ENCODE data around the gene DAB1. TPM values are rescaled to one million over a fixed set of nuclear protein-coding genes. Genes with fewer than 3 reads are reported as not detected.

The DAB1 gene
- total RNA-seq, 1 donor from 2014 or later, result 3.1 TPM

- H3K27ac Mint-ChIP-seq (ENCODE audit: unreplicated experiment), result no peak overlapping the region
- DNase-seq, result no peak
- no peak for TF ChIP-seq CTCF (IDR thresholded peaks at IDR 0.05; ENCODE audit: partially characterized antibody, unreplicated experiment)
- peaks cover 2% of the 10 kb centered on the region for H3K9me3 Mint-ChIP-seq (ENCODE audit: unreplicated experiment)
- peaks cover 6% of the 10 kb centered on the region for H3K4me1 Mint-ChIP-seq (ENCODE audit: low read depth, unreplicated experiment)
- H3K4me3 Mint-ChIP-seq (ENCODE audit: unreplicated experiment), result no peak overlapping the region
- H3K27me3 Mint-ChIP-seq (ENCODE audit: unreplicated experiment), result peaks cover 2% of the 10 kb centered on the region
- H3K36me3 Mint-ChIP-seq (ENCODE audit: unreplicated experiment), result peaks cover 10% of the 10 kb centered on the region
Measured at GRCh38 chr1:57467830-57468229, 44.0 kb upstream of the DAB1 start.

- no peak for DNase-seq
- H3K9me3 Mint-ChIP-seq (ENCODE audit: unreplicated experiment), result peaks cover 2% of the 10 kb centered on the region
- H3K27me3 Mint-ChIP-seq (ENCODE audit: unreplicated experiment), result no peaks in the 10 kb centered on the region
Measured at GRCh38 chr1:57464756-57465155, 40.9 kb upstream of the DAB1 start.

GRCh38 chr1:57463343-57463742 is 39.5 kb upstream of the DAB1 start:
- Mint-ChIP-seq H3K27ac (ENCODE audit: unreplicated experiment) (no peak overlapping the region), H3K4me1 (ENCODE audit: low read depth, unreplicated experiment) (peaks cover 6% of the 10 kb centered on the region), H3K4me3 (ENCODE audit: unreplicated experiment) (no peak overlapping the region), H3K9me3 (ENCODE audit: unreplicated experiment) (peaks cover 2% of the 10 kb centered on the region), H3K36me3 (ENCODE audit: unreplicated experiment) (no peaks in the 10 kb centered on the region), H3K27me3 (ENCODE audit: unreplicated experiment) (no peaks in the 10 kb centered on the region)
- DNase-seq, result no peak
- no peak for TF ChIP-seq CTCF (IDR thresholded peaks at IDR 0.05; ENCODE audit: partially characterized antibody, unreplicated experiment)

More at GRCh38 chr1:57464756-57465155, 40.9 kb upstream of the DAB1 start:
- H3K27ac Mint-ChIP-seq (ENCODE audit: unreplicated experiment), result no peak overlapping the region
- H3K4me1 Mint-ChIP-seq (ENCODE audit: low read depth, unreplicated experiment), result peaks cover 6% of the 10 kb centered on the region
- H3K4me3 Mint-ChIP-seq (ENCODE audit: unreplicated experiment), result no peak overlapping the region
- no peaks in the 10 kb centered on the region for H3K36me3 Mint-ChIP-seq (ENCODE audit: unreplicated experiment)
- no peak for TF ChIP-seq CTCF (IDR thresholded peaks at IDR 0.05; ENCODE audit: partially characterized antibody, unreplicated experiment)

- Mint-ChIP-seq H3K36me3 (ENCODE audit: unreplicated experiment) (no peaks in the 10 kb centered on the region), H3K4me1 (ENCODE audit: low read depth, unreplicated experiment) (peaks cover 6% of the 10 kb centered on the region), H3K27ac (ENCODE audit: unreplicated experiment) (no peak overlapping the region), H3K9me3 (ENCODE audit: unreplicated experiment) (peaks cover 2% of the 10 kb centered on the region), H3K27me3 (ENCODE audit: unreplicated experiment) (no peaks in the 10 kb centered on the region), H3K4me3 (ENCODE audit: unreplicated experiment) (no peak overlapping the region)
- DNase-seq, result no peak
- TF ChIP-seq CTCF (IDR thresholded peaks at IDR 0.05; ENCODE audit: partially characterized antibody, unreplicated experiment), result no peak
Measured at GRCh38 chr1:57461405-57461804, 37.5 kb upstream of the DAB1 start.

- TF ChIP-seq CTCF (IDR thresholded peaks at IDR 0.05; ENCODE audit: partially characterized antibody, unreplicated experiment), result no peak
- H3K9me3 Mint-ChIP-seq (ENCODE audit: unreplicated experiment), result no peaks in the 10 kb centered on the region
- no peaks in the 10 kb centered on the region for H3K27me3 Mint-ChIP-seq (ENCODE audit: unreplicated experiment)
- H3K4me3 Mint-ChIP-seq (ENCODE audit: unreplicated experiment), result no peak overlapping the region
- H3K27ac Mint-ChIP-seq (ENCODE audit: unreplicated experiment), result no peak overlapping the region
- no peaks in the 10 kb centered on the region for H3K36me3 Mint-ChIP-seq (ENCODE audit: unreplicated experiment)
- no peak for DNase-seq
- no peaks in the 10 kb centered on the region for H3K4me1 Mint-ChIP-seq (ENCODE audit: low read depth, unreplicated experiment)
Measured at GRCh38 chr1:57451516-57451915, 27.7 kb upstream of the DAB1 start.

All from glutamatergic neuron (in vitro differentiated cells).